Renal pelvis (tissue), 4 donors: ENCODE results near the gene JAZF1. TPM values are rescaled to one million over a fixed set of nuclear protein-coding genes. Genes with fewer than 3 reads are reported as not detected.
A peak's percentile ranks its signal among the peaks of the same experiment; 100 is the strongest.

Experiments
- DNase-seq: peaks from one replicate; pipeline ENCODE4 v3.0.0-alpha.2; 2013
- polyA plus RNA-seq, 3 donors: library from polyadenylated mRNA; unstranded; fragments of 120-200 nt; gene quantifications; one replicate each; pipeline ENCODE4 v1.2.1, GENCODE V29; 2013; ENCODE audit not compliant: insufficient read length in 3 of 3

Gene JAZF1
- polyA plus RNA-seq, 3 donors: 9.9 to 11.0 (median 10.9) TPM

DNA sequence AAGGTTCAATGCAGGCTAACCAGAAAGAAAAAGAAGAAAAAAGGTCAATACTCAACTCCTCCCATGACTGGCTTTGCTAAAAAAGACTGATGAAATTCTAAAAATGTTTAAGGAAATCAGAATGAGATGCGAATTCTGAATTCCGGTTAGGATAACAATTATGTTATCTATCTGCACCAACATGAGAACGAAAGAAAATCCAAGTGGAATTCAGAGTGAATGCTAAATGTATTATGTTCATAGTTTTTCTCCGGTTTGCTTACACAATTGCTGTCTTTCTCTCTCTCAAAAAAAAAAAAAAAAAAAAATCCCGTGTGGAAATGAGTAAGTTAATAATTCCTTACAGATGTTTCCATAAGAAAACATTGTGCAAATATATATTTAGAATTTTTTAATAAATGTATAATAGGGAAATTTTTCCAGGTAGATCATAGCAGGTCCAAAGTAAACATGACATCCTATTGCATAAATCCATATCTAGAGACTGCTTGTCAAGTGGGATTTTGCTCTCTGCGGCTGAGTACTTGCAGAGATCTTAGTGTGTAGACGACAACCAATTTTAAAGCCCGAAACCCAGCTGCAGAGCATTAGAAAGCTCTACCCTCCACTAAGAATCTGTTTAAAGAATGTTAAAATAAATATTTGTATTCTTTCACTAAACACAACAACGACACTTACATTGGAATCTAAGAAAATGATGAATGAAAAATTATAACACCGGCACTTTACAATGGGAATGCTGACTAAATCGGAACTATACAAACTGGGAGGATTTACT is 104.0 kb downstream of the JAZF1 start:
- DNase-seq: no peak

DNA sequence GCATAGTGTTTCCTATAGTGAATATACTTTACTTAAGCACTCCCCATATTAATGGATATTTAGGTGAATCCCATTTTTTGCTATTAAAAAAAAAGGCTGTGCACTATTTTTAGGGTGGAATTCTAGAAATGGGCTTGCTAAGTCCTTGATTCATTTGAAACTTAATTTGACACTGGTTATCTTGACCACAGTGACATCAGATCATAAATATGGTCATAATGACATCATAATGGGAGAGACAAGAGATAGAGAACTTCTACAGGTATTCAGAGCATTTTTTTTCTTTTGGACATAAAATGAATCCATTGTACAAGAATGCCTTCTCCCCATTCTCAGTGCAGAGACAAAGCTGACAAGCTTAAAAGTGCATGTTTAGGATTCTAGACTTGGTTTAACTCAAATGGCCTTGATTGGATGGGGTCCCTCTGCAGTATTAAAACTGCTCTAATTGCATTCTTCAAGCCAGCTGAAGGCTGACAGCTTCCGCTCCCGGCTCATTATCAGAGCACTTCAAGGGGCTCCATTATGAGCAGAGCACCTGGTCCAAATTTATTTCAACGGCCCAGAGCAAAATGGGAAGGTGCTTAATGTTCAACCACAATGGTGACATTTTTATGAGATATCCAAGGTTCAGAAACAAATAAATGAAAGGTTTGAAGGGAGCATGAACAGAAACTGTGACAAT is 104.8 kb downstream of the JAZF1 start:
- no peak for DNase-seq

DNA sequence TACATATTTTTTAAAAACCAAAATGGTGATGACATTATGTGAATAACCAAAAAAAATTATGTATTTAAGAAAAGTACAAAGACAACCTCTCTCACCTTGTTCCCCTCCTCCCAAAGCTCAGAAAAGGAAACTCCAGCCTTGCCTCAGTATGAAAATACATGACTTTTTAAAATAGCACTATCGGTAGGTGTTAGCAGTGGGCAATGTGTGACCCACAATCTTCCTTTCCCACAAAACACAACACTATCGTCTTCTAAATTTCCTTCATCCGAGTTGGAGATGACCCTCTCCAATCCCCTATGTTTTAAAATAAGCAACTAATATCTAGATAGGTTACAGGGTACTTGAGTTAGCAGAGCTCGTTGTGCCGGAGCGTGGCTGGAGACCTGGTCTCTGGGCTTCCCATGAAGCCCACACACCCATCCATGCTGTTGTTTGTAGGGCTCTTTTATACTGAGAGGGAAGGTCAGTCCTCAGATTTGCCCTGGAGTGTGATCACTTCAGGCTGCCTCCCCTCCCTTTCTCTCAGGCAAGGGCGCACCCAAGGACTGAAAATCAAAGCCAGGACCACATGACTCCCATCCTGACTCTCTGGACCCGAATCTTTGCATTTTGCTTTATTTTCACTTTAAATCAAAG is 107.6 kb downstream of the JAZF1 start:
- no peak for DNase-seq

DNA sequence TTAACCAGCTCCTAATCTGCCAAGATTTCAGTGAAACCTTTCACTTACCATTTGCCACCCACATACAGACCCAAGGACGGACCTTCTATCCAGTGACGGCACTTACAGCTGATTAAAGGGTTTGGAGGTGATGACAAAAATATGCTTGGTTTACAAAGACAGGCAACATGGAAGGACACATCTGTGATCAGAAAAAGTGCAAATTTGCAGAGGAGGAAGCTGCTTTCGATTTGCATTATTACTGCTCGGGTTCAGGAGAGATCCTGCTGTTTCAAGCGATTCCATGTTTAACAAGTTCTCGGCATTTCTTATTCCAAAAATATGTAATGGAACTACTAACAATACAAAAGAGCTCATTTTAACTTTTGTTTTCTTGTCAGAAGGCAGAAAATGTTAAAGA is 109.0 kb downstream of the JAZF1 start:
- no peak for DNase-seq

DNA sequence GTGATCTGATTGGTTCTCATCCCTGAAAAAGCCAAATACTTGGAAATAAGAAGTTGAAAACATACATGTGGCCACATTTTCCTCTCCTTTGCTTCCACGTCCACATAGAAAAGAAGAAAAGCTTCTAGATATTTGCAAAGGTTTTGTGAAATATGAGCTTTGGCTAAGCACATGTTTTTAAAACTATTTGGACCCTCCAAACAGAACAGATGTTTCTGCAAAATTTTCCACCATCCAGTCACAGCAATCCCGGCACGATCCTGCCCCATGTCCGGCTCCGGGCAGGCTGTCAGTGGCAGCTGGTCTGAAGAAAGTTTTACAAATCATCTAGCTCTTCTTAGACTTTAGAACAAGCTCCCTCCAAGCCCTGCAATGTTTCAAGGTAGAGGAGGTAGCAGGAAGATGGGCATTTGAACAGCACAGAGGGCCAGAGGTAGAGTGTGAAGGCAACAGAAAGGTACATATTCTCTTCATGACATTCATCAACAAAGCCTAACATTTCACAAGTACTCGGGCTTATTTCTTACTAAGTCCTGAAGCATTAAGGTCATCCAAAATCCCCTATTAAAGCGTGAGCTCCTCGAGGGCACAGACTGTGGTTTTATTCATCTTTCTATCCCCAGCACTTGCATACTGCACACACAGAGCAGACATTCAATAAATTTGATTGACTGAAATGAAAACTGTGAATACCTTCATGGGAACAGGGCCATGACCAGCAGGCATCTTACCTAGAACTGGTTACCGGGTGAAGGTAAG is 110.1 kb downstream of the JAZF1 start:
- DNase-seq: no peak

DNA sequence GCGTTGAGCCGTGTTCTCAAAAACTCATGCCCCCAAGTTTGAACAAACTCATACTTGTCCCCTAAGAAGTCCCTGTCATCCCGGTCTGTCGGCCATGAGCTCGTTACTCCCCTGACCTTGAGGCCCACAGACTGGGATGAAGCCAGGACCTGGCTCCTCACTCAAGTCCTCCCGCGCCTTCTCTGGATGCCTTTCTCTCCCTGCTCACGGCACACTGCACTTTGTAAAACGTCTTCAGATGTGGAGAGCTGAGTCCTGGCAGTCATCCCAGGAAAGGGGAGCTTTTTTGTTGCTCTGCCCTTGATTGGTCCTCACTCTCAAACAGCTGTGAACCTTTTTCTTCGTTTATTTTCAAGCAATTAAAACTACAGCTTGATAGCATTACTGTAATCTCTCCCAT is 110.8 kb downstream of the JAZF1 start:
- DNase-seq: peak; percentile 80

DNA sequence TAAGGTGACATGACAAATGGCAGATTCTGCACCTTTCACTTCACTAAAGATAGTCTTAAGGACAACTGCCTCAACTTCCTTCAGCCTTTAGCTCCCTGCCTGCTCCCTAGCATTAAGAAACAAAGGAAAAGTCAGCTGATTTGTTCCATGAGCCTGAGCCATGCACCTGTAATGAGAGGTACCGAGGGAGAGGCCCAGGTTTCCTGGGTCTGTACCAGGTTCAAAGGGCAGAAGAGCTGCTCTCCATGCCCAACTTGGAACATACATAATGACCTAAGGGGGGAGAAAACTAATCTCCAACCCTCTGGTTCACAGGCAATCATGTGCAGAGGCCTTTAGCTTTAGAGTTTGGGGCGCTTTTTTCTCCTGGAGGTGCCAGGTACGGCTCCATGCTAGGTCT is 111.2 kb downstream of the JAZF1 start:
- DNase-seq: no peak

DNA sequence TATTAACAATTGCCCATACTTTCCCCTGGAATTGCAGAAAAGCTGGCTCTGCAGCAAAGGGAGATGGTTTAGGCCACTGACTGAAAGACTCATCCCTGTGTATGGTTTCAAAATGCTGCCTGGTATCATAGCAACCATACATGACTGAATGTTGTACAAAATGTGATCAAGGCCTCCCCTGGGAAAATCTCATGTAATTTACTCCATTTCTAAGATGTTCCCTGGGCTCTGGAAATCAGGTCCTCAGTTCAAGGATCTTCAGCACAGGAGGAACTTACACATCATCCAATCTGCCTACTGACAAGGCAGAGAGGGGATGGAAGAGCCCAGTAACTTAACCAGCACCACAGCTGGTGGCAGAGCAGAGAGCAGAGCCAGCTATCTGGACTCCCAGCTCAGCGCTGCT is 111.8 kb downstream of the JAZF1 start:
- DNase-seq: no peak

DNA sequence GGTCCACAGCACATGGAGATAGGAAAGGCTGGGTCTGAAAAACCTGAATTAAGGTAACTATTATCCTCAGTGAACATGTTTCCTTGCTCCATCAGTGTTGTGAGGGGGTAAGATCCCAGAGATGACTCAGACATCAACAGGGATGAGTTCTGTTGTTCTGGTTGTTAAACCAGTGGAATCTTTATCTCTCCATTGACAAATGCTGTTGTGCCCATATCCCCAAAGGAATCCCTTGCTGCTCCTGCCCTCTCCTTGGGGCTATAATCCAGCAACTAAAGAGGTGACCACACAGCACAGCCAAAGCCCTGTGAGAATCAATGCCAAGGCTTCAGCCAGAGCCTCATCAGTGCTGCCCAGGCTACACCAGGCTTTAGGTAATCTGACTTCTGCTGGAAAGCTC is 113.4 kb downstream of the JAZF1 start:
- DNase-seq: no peak

DNA sequence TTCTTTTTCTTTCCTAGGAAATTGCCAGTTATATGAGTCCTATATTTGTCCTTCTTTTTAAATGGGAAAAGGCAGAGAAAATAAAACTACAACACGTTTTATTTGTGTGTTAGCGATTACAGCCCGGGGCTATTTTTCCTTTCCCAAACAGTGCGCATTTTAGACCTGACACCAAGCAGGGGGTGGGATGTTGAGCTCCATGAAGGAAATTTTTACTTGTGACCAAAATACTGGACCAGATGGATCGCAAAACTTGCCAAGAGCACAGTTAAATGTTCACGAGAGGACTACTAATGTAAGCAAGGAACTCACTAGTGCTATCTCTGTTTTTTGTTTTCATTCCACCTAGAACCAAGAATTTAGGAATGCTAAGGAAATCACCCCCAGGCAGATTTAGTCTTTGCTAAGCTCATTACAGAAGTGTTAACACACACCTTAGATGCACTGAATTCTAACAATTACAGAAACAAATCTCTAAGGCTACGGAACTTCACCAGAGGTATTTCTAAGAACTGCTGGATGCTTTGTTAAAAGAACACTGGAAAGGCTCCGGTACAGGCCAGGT is 114.8 kb downstream of the JAZF1 start:
- DNase-seq: no peak

DNA sequence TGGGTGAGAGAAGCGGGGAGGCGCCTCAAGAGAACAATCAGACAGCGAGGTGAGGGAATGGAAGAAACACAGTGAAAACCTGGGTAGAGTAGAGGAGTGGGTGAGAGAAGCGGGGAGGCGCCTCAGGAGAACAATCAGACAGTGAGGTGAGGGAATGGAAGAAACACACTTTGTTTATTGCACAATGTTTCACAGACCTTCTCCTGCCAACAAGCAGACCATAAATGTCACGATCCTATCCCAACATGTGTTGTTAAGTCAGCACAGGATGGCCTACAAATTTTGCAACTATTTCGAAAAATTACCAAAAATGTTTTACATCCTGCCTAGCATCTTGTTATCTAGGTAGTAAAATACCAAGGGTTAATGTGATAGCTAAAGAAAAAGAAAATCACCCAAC is 115.3 kb downstream of the JAZF1 start:
- DNase-seq: no peak

DNA sequence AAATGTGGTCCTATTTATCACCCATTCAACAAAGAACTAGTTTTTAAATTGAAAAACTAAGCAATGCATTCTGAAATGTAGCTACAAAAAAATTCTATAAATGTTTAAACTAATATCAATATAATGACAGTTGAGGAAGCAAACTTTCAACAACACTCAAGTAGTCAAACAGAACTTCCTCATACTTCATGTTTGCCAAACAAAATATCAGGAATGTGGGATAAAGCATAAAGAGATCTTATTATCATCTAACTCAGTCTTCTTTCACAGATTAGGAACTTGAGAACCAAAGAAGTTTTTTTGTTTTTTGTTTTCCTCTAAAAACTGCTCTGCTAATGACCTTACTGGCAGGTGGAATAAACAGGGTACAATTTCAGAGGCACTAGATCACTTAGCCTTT is 116.2 kb downstream of the JAZF1 start:
- no peak for DNase-seq

DNA sequence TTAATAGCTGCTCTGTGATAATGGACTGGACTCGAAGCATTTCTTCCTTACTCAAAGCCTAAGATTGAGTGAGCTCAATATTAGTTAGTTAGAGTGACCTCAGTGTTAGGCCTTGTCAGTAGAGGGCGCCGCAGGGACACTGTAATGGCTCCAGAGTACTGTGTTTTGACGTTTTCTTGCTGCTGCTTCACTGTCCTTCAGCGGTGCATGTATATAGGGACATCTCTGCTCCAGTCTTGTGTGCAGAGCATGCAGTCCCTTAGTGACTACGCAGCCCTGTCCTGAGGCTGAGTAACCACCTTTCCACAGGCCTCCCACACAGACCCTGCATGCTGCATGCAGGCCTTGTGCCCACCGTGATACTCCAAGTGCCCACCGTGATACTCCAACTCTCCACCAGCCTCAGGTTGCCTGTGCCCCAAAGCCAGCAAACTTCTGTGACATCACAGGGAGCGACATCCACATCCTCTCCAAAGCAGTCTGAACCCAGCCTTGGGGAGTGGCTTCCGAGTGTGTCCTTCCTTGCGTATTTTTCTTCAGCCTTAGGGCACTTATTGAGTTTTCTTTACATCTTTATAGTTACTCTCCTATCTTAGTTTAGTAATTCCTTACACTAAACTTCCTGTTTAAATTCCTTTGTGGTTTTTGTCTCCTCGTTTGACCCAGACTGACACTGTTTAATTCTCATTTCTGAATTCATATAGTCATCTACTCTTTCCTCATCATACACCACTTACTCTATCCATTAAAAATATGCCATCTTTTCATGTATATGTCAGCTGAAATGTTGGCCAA is 118.2 kb downstream of the JAZF1 start:
- peak; percentile 62 for DNase-seq

DNA sequence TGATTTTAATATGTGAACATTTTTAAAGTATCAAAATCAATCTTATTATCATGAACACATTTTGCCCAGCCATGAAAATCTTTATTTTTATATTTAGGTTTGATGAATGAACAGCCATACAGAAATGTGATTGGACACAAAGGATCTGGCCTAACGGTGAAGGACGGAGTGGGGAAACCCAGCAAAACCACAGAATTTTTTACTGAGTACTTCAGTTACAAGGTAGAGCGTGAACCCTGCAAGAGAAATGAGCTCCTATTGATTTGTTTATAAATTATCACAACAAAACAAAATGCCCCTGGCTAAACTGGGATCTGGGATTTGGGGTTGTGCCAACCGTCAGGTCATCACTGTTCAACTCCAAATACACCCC is 118.8 kb downstream of the JAZF1 start:
- no peak for DNase-seq

DNA sequence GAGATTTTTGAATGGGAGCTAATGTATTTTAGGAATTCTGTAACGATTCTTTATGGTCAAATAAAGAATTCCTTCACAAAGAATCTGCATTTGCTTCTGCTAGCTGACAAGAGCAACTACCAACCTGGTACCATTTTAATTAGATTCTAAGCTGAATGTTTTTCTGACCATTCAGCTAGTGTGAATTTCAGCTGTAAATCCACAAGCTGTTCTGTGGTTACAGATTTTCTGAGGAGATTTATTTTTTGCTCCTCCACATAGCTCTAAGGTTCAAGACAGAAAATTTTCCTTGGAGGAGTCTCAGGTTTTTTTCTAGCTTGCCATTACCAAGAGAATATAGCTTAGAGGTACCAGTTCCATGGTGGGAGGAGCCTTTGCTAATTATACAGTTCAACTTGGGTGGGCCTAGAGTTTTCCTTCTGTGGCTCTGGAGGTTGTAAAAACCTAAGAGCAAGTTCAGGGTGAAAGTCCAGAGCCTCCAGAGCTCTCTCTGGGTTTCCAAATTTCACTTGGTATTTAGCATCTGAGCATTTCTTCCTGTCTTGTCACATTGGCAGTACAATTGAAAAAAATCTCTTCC is 120.1 kb downstream of the JAZF1 start:
- no peak for DNase-seq

DNA sequence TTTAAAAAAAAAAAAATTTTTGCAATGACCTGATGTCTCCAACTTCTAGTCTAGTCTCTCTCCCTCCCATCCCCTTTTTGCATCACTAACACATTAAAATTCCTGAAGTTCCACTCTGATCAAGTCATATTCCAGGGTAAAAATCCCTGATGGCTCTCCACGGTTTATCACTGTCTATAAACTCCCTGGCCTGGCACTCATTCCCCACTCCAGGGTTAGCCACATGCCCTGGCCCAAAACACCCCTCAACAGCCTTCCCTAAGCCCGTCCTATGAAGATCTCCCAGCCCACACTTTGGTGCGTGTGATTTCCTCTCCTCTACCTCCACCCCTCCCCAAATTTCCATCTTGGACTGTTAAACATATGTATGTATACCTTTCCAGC is 125.4 kb downstream of the JAZF1 start:
- DNase-seq: no peak

DNA sequence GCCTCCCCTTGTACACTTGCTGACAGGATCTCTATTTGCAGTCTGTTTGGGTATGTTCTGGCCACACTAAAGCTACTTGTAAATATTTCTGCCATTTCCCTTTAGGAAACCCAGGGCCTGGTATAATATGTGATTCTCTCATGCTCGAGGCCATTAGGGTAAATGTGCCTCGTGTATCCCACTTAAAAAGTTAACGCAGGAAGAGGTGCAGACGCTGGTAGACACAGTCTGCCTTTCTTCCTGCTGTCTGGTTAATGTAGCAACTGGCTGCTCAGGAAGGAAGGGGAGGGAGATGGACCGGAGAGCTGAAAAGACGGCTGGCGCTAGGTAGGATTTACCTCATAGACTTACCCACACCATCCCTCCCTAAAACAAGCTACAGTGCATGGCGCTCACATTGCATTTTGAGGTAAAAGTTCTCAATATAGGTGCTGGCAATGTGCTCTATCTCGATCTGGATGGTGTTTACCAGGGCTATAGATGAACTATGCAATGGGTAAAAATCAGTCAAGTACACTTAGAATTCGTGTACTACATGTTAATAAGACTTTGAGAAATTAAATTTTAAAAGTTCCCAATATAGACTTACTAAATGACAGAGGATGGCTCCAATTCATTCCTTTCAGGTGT is 125.9 kb downstream of the JAZF1 start:
- no peak for DNase-seq

DNA sequence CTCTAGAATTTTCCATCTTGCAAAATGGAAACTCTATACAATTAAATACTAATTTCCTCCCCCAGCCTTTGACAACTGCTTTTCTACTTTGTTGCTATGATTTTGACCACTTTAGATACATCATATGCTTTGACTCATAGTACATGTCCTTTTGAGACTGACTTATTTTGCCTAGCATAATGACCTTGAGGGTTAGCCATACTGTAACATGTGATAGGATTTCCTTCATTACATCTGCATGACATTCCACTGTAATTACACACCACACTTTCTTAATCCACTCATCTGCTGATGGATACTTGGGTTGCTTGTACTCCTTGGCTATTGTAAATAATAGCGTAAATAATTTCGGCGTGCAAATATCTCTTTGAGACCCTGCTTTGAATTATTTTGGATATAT is 127.7 kb downstream of the JAZF1 start:
- no peak for DNase-seq

DNA sequence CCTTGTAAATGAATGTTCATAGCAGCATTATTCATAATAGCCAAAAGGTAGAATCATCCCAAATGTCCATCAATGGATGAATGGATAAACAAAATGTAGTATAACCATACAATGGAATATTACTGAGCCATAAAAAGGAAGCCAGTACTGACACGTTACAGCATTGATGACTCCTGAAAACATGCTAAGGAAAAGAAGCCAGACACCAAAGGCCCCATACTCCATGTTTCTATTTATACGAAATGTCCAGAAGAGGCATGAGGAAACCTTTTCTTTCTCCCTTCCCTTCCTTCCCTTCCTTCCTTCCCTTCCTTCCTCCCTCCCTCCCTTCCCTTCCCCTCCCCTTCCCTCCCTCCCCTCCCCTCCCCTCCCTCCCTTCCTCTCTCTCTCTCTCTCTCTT is 131.9 kb downstream of the JAZF1 start:
- DNase-seq: no peak

DNA sequence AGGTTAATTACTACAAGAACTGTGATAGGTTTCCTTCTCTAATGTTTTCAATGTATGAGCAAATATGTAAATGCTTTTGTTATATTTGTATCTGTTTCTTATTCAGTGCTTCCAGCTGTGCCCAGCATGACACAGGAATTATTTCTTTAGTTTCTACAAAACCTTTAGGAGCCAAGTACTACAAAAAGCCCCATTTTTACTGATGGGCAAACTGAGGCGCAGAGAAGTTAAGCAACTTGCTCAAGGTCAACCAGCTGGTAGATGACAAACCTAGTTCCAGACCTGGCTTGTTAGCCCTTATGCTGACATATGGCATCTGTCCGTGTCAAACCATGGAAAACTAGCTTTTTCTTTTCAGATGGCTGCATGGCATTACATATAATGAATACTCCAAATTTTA is 134.6 kb downstream of the JAZF1 start:
- no peak for DNase-seq

DNA sequence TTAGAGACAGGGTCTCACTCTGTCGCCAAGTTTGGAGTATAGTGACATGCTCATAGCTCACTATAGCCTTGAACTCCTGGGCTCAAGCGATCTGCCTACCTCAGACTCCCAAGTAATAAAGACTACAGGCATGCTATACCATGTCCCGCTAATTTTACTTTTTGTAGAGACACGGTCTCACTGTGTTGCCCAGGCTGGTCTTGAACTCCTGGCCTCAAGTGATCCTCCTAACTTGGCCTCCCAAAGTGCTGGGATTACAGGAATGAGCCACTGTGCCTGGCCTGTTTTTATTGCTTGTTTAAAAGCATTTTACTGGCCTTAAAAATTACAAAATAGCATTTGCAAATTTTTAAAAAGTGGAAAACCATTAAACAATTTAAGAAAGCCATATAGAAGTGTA is 135.0 kb downstream of the JAZF1 start:
- no peak for DNase-seq
